ENCODE results near the gene PRDX2. TPM values are rescaled to one million over a fixed set of nuclear protein-coding genes. Genes with fewer than 3 reads are reported as not detected.
A peak's percentile ranks its signal among the peaks of the same experiment; 100 is the strongest.

The PRDX2 gene
- total RNA-seq, 4 donors from 2014 or later, result 166 to 496 (median 328) TPM

GRCh38 chr19:12793290-12794195 lies 8.1 kb downstream of the PRDX2 start:
- Histone ChIP-seq H3K36me3 (peaks cover 0 to 16% of the 10 kb centered on the region in 2 donors), H3K9me3 (no peaks in the 10 kb centered on the region), H3K27me3 (no peaks in the 10 kb centered on the region), H3K27ac (peak overlapping the region; percentile 96 to 99 (median 96)), H3K4me1 (peaks cover 21 to 30% of the 10 kb centered on the region in 2 donors), H3K4me3 (replicated peaks in 1 of 3) (peak overlapping the region; percentile 81 to 100 (median 90))
- peak; percentile 45 to 96 for TF ChIP-seq POLR2A (IDR thresholded peaks at IDR 0.05)
- no peak for TF ChIP-seq CTCF (IDR thresholded peaks at IDR 0.05)
- intact Hi-C loops (cut with DNase I), result no loop called here
- DNase-seq, result peak; percentile 95
- 0% methylated on average over 13 to 17 of the region's 81 CpGs for WGBS, 2 donors

- Histone ChIP-seq H3K36me3 (peaks cover 0 to 16% of the 10 kb centered on the region in 2 donors), H3K9me3 (no peaks in the 10 kb centered on the region), H3K27ac (peak overlapping the region; percentile 96 to 99 (median 96)), H3K4me1 (peaks cover 28 to 37% of the 10 kb centered on the region in 2 donors), H3K27me3 (no peaks in the 10 kb centered on the region), H3K4me3 (replicated peaks in 1 of 3) (peak overlapping the region; percentile 81 to 100 (median 90))
- TF ChIP-seq POLR2A (IDR thresholded peaks at IDR 0.05) (no peak), CTCF (IDR thresholded peaks at IDR 0.05) (no peak)
- intact Hi-C loops (cut with DNase I), result no loop called here
- no peak for DNase-seq
- WGBS, 2 donors, result 0 to 1% methylated on average over 21 to 22 of the region's 22 CpGs
These were observed 8.7 kb downstream of the PRDX2 start for GRCh38 chr19:12792853-12793289.

GRCh38 chr19:12792051-12792852 lies 9.3 kb downstream of the PRDX2 start:
- peak; percentile 63 to 80 for DNase-seq
- WGBS, 2 donors, result 0% methylated on average over 6 to 10 of the region's 84 CpGs
- intact Hi-C loops (cut with DNase I), result no loop called here

GRCh38 chr19:12791345-12792050 lies 10.1 kb downstream of the PRDX2 start, which contains the start of gene JUNB:
Gene JUNB, plus strand, starts transcription at chr19:12791486. Its CDS starts 286 bp downstream, at chr19:12791772.
- intact Hi-C loops (cut with DNase I), result no loop called here
- H3K27me3 ChIP-seq, result no peaks in the 10 kb centered on the region
- 0 to 3% methylated on average over 14 to 29 of the region's 73 CpGs for WGBS, 2 donors
- H3K4me3 ChIP-seq (replicated peaks in 1 of 3), result peak within 1 kb of the TSS; percentile 81 to 100 (median 90)
- TF ChIP-seq POLR2A (IDR thresholded peaks at IDR 0.05), result peak; percentile 100
- no peak for TF ChIP-seq CTCF (IDR thresholded peaks at IDR 0.05)
- no peaks in the 10 kb centered on the region for H3K9me3 ChIP-seq
- H3K4me1 ChIP-seq, result peaks cover 41 to 50% of the 10 kb centered on the region in 2 donors
- peaks cover 0 to 16% of the 10 kb centered on the region in 2 donors for H3K36me3 ChIP-seq
- DNase-seq, result peak; percentile 97
- peak within 1 kb of the TSS; percentile 96 to 99 (median 96) for H3K27ac ChIP-seq

More at GRCh38 chr19:12792051-12792852, 9.3 kb downstream of the PRDX2 start:
- Histone ChIP-seq H3K36me3 (peaks cover 0 to 16% of the 10 kb centered on the region in 2 donors), H3K27me3 (no peaks in the 10 kb centered on the region), H3K4me3 (replicated peaks in 1 of 3) (peak overlapping the region; percentile 81 to 100 (median 90)), H3K27ac (peak overlapping the region; percentile 96 to 99 (median 96)), H3K4me1 (peaks cover 34 to 43% of the 10 kb centered on the region in 2 donors), H3K9me3 (no peaks in the 10 kb centered on the region)
- TF ChIP-seq CTCF (IDR thresholded peaks at IDR 0.05) (no peak), POLR2A (IDR thresholded peaks at IDR 0.05) (peak in 1 of 2 donors; percentile 77)

Data from thyroid gland (tissue), 4 donors.